Measurements from ENCODE around the gene RCSD1.

- no peak for TF ChIP-seq CTCF (IDR thresholded peaks at IDR 0.05; ENCODE audit: low read depth, low read length, poor library complexity, severe bottlenecking)
- TF ChIP-seq EZH2phosphoT487 (IDR thresholded peaks at IDR 0.05; ENCODE audit: borderline replicate concordance, low read length), result no peak
These were observed 25.0 kb downstream of the RCSD1 start for GRCh38 chr1:167654975-167655575.

All from DOHH2 (cell line).